Endodermal cell (in vitro differentiated cells): Measurements from ENCODE around the gene APAF1. TPM values are rescaled to one million over a fixed set of nuclear protein-coding genes. Genes with fewer than 3 reads are reported as not detected.

Experiments used
- DNase-seq: peaks from one replicate; pipeline ENCODE4 v3.0.0-alpha.2; 2017
- H3K27ac ChIP-seq: 2 replicates; pipeline ENCODE4 v1.5.1; 2013; ENCODE audit warnings: mild to moderate bottlenecking, low read depth, low read length, moderate library complexity
- H3K27me3 ChIP-seq: 2 replicates; pipeline ENCODE4 v1.6.1; 2013; ENCODE audit warnings: mild to moderate bottlenecking, low read length, moderate library complexity; ENCODE audit not compliant: insufficient read depth, control insufficient read depth, poor library complexity, severe bottlenecking
- H3K36me3 ChIP-seq: 2 replicates; pipeline ENCODE4 v1.7.0; 2013; ENCODE audit warnings: mild to moderate bottlenecking, low read length, moderate library complexity; ENCODE audit not compliant: control insufficient read depth, insufficient read depth
- H3K4me1 ChIP-seq: one replicate; pipeline ENCODE4 v1.7.0; 2013; ENCODE audit warnings: low read length; ENCODE audit not compliant: control insufficient read depth, insufficient read depth
- H3K4me3 ChIP-seq: 2 replicates; pipeline ENCODE4 v1.5.1; 2013; ENCODE audit warnings: mild to moderate bottlenecking, low read length, moderate library complexity
- H3K9ac ChIP-seq: 2 replicates; pipeline ENCODE4 v1.6.1; 2013; ENCODE audit warnings: mild to moderate bottlenecking, low read length, moderate library complexity; ENCODE audit not compliant: poor library complexity, severe bottlenecking; ENCODE audit errors: extremely low read depth
- H3K9me3 ChIP-seq: 2 replicates; pipeline ENCODE4 v1.6.1; 2013; ENCODE audit warnings: mild to moderate bottlenecking, low read length, moderate library complexity; ENCODE audit not compliant: control insufficient read depth
- H3K27ac Mint-ChIP-seq: 2 replicates; pipeline ENCODE4 v1.8.0; 2020; ENCODE audit warnings: mixed read lengths
- H3K27me3 Mint-ChIP-seq: 2 replicates; pipeline ENCODE4 v1.8.0; 2021; ENCODE audit warnings: mild to moderate bottlenecking, mixed read lengths; ENCODE audit not compliant: insufficient read depth
- H3K36me3 Mint-ChIP-seq: 2 replicates; pipeline ENCODE4 v1.8.0; 2020; ENCODE audit warnings: low read depth, mixed read lengths
- H3K4me1 Mint-ChIP-seq: 2 replicates; pipeline ENCODE4 v1.8.0; 2020; ENCODE audit warnings: mixed read lengths
- H3K4me3 Mint-ChIP-seq: 2 replicates; pipeline ENCODE4 v1.8.0; 2020; ENCODE audit warnings: mild to moderate bottlenecking, moderate library complexity, mixed read lengths
- H3K9me3 Mint-ChIP-seq: 2 replicates; pipeline ENCODE4 v1.8.0; 2020; ENCODE audit warnings: mild to moderate bottlenecking, mixed read lengths
- CTCF ChIP-seq: fragments of 200-600 bp; sonication (generic); conservative IDR thresholded peaks from 2 replicates; pipeline ENCODE4 v1.5.0; 2021; ENCODE audit warnings: antibody characterized with exemption, mild to moderate bottlenecking
- WGBS, 2 experiments: methylation state at CpG; one replicate each; pipeline versions ENCODE4 v1.1.5 to v1.1.7; 2013; ENCODE audit warnings: missing lambda C conversion rate in 2 of 2, mixed read lengths in 1 of 2; ENCODE audit not compliant: insufficient coverage in 1 of 2, insufficient read length in 1 of 2; 5-methylcytosine and 5-hydroxymethylcytosine counted together
- total RNA-seq, 2 donors: library from RNA; stranded (reverse); fragmentation: NEBNext Ultra II Directional in 1 of 2; extraction: Animal tissue kit (Norgen Biotek cat#: 25700) in 1 of 2; gene quantifications; 2 replicates in 1 of 2; 3 replicates in 1 of 2; pipeline ENCODE4 v1.2.1, GENCODE V29; 2021

The APAF1 gene
- total RNA-seq, 2 donors from 2014 or later: 23.8 to 32.4 TPM

- no peaks in the 10 kb centered on the region for H3K27me3 Mint-ChIP-seq
- Histone ChIP-seq H3K9ac (no peak overlapping the region), H3K27ac (no peak overlapping the region), H3K4me1 (no peaks in the 10 kb centered on the region), H3K9me3 (no peaks in the 10 kb centered on the region), H3K4me3 (no peak overlapping the region), H3K27me3 (no peaks in the 10 kb centered on the region), H3K36me3 (peaks cover 62% of the 10 kb centered on the region)
- no peaks in the 10 kb centered on the region for H3K9me3 Mint-ChIP-seq
- H3K27ac Mint-ChIP-seq: no peak overlapping the region
- no peak overlapping the region for H3K4me3 Mint-ChIP-seq
- H3K36me3 Mint-ChIP-seq: peaks cover 28% of the 10 kb centered on the region
- no peak for DNase-seq
- no peak for TF ChIP-seq CTCF
- H3K4me1 Mint-ChIP-seq: peaks cover 3% of the 10 kb centered on the region
- 86 to 100% methylated on average over 3 to 5 of the region's 5 CpGs for WGBS, 2 experiments
These were observed 79.5 kb downstream of the APAF1 start for GRCh38 chr12:98724384-98725155.

DNA sequence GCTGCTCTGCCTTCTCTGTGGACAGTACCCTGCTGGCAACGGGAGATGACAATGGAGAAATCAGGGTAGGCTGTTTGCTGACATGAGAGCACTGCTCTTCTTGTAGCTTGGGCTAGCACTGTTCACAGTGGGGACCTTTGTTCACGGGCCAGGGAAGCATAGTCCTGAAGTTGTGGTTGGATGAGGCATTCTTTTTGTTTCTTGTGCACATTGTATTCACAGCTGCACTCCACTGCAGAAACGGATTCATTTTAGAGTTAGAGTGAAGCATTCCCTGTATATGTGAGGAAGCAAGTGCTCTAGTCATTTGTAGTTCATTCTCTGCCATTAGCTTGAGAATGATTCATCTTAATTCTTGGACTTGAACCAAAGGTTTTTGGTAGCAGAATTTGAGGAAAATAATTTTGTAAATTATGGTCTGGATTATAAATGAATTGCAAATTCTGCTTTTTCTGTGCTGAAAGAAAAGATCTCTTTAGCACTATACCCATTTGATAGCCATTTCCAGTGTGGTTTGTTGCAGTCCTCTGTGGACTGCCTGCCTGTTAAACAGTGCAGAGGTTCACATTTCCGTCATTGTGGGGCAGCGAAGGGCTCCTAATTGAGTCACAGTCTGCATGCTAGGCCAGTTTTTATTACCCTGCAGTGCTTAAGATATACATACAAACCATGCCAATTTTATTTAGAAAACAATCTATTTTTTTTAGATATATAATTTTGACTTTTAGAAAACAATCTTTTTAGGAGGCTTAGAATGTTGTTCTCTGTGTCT lies 80.6 kb downstream of the APAF1 start:
- Mint-ChIP-seq H3K9me3 (no peaks in the 10 kb centered on the region), H3K27me3 (no peaks in the 10 kb centered on the region), H3K4me1 (peaks cover 3% of the 10 kb centered on the region), H3K27ac (no peak overlapping the region), H3K4me3 (no peak overlapping the region), H3K36me3 (peaks cover 34% of the 10 kb centered on the region)
- no peak overlapping the region for H3K4me3 ChIP-seq
- peak; percentile 81 for TF ChIP-seq CTCF
- no peaks in the 10 kb centered on the region for H3K27me3 ChIP-seq
- no peak overlapping the region for H3K9ac ChIP-seq
- peak overlapping the region; percentile 5 for H3K27ac ChIP-seq
- WGBS, 2 experiments: 43 to 63% methylated on average over 4 to 5 of the region's 5 CpGs
- peak; percentile 91 for DNase-seq
- peaks cover 69% of the 10 kb centered on the region for H3K36me3 ChIP-seq
- H3K9me3 ChIP-seq: no peaks in the 10 kb centered on the region
- no peaks in the 10 kb centered on the region for H3K4me1 ChIP-seq

- Mint-ChIP-seq H3K27ac (no peak overlapping the region), H3K4me3 (no peak overlapping the region), H3K27me3 (no peaks in the 10 kb centered on the region), H3K4me1 (peaks cover 3% of the 10 kb centered on the region), H3K36me3 (peaks cover 45% of the 10 kb centered on the region), H3K9me3 (no peaks in the 10 kb centered on the region)
- Histone ChIP-seq H3K9me3 (no peaks in the 10 kb centered on the region), H3K27me3 (no peaks in the 10 kb centered on the region), H3K9ac (no peak overlapping the region), H3K27ac (no peak overlapping the region), H3K4me1 (no peaks in the 10 kb centered on the region), H3K4me3 (no peak overlapping the region), H3K36me3 (peaks cover 76% of the 10 kb centered on the region)
- no peak for TF ChIP-seq CTCF
- DNase-seq: no peak
- 94 to 96% methylated on average over 3 to 4 of the region's 5 CpGs for WGBS, 2 experiments
These were observed 82.1 kb downstream of the APAF1 start for GRCh38 chr12:98727196-98727595.
